SK-N-SH (cell line): ENCODE results near the gene NACC1.

ENCODE experiments used
- NRF1 ChIP-seq: IDR thresholded peaks from 2 replicates; pipeline ENCODE4 v1.6.1; 2012; ENCODE audit warnings: low read depth, mild to moderate bottlenecking, low read length
- RFX5 ChIP-seq: IDR thresholded peaks from 2 replicates; pipeline ENCODE4 v1.6.1; 2012; ENCODE audit warnings: mild to moderate bottlenecking, improper control_type of control experiment, low read length
- TCF12 ChIP-seq: IDR thresholded peaks from 2 replicates; pipeline ENCODE4 v1.4.0; 2012
- YY1 ChIP-seq: IDR thresholded peaks from 2 replicates; pipeline ENCODE4 v1.4.0; 2012; ENCODE audit warnings: low read depth, mild to moderate bottlenecking
- TF ChIP-seq, protein P1 (sequence below): fragments of 200-600 bp; sonication (generic); IDR thresholded peaks from 2 replicates; pipeline ENCODE4 v1.6.1; 2017; ENCODE audit warnings: antibody characterized with exemption, mild to moderate bottlenecking, moderate library complexity
- TF ChIP-seq, protein P2 (sequence below): fragments of 150-350 bp; IDR thresholded peaks from 2 replicates; pipeline ENCODE4 v1.6.1; 2017; ENCODE audit warnings: antibody characterized with exemption, low read length, low read depth, borderline replicate concordance

DNA sequence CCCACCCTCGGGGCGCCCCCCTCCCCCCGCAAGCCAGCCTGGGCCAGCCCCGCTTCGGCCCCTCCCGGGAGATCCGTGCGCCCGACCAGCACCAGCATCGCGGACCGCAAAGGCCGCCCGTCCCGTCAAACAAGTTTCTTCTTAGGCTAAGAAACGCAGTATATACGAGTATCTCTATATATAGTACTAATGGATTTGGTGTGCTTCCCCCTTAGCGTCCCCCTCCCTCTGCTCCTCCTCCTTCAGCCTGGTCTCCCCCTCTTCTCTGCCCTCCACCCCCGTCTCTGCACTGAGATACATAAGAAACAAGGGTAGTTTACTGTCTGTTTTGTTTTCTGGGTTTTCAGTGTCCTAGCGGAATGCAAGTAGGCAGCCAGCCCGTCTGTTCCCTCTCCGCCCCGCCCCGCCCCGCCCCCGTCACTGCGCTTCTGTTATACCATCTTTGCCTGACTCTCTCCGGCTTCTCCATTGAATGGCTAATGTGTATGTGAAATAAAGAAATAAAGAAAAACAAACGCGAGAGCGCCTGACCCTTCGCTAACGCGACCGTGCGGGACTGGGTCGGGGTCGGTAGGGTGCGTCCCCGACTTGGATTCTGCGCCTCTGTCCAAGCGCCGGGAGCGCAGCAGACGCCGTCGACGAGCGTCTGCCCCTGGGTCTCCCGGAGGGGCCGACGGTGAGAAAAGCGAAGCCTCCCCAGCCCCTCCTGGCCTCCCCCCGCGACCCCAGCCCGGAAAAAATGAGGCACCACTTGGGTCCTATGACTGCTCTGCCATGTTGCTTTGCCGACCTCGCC lies 19.6 kb upstream of the NACC1 start:
- no peak for TF ChIP-seq YY1
- TF ChIP-seq, protein P1, sequence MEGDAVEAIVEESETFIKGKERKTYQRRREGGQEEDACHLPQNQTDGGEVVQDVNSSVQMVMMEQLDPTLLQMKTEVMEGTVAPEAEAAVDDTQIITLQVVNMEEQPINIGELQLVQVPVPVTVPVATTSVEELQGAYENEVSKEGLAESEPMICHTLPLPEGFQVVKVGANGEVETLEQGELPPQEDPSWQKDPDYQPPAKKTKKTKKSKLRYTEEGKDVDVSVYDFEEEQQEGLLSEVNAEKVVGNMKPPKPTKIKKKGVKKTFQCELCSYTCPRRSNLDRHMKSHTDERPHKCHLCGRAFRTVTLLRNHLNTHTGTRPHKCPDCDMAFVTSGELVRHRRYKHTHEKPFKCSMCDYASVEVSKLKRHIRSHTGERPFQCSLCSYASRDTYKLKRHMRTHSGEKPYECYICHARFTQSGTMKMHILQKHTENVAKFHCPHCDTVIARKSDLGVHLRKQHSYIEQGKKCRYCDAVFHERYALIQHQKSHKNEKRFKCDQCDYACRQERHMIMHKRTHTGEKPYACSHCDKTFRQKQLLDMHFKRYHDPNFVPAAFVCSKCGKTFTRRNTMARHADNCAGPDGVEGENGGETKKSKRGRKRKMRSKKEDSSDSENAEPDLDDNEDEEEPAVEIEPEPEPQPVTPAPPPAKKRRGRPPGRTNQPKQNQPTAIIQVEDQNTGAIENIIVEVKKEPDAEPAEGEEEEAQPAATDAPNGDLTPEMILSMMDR: no peak
- TF ChIP-seq, protein P2, sequence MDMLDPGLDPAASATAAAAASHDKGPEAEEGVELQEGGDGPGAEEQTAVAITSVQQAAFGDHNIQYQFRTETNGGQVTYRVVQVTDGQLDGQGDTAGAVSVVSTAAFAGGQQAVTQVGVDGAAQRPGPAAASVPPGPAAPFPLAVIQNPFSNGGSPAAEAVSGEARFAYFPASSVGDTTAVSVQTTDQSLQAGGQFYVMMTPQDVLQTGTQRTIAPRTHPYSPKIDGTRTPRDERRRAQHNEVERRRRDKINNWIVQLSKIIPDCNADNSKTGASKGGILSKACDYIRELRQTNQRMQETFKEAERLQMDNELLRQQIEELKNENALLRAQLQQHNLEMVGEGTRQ: no peak
- no peak for TF ChIP-seq NRF1
- no peak for TF ChIP-seq RFX5
- no peak for TF ChIP-seq TCF12
